H9 (cell line): ENCODE measurements around the gene ITGA2. TPM values are rescaled to one million over a fixed set of nuclear protein-coding genes. Genes with fewer than 3 reads are reported as not detected.

Experiments
- DNase-seq: peaks from one replicate; pipeline ENCODE4 v3.0.0-alpha.2; 2017
- H2AFZ ChIP-seq: one replicate; pipeline ENCODE4 v1.6.1; 2013; ENCODE audit warnings: mild to moderate bottlenecking, low read length, control low read depth, moderate library complexity
- H2AK5ac ChIP-seq: 2 replicates; pipeline ENCODE4 v1.6.1; 2013; ENCODE audit warnings: low read length, control low read depth, mixed read lengths; ENCODE audit not compliant: insufficient read length
- H2BK120ac ChIP-seq: one replicate; pipeline ENCODE4 v1.6.1; 2013; ENCODE audit warnings: low read depth, mild to moderate bottlenecking, low read length, control low read depth, inconsistent platforms; ENCODE audit not compliant: poor library complexity, severe bottlenecking
- H2BK12ac ChIP-seq: 2 replicates; pipeline ENCODE4 v1.6.1; 2013; ENCODE audit warnings: low read length, control low read depth, mixed read lengths, low read depth; ENCODE audit not compliant: insufficient read length
- H2BK15ac ChIP-seq: 2 replicates; pipeline ENCODE4 v1.6.1; 2013; ENCODE audit warnings: low read depth, low read length, control low read depth
- H2BK20ac ChIP-seq: one replicate; pipeline ENCODE4 v1.6.1; 2013; ENCODE audit warnings: low read depth, mild to moderate bottlenecking, low read length, control low read depth, inconsistent platforms; ENCODE audit not compliant: poor library complexity, severe bottlenecking
- H2BK5ac ChIP-seq: 2 replicates; pipeline ENCODE4 v1.6.1; 2013; ENCODE audit warnings: low read length, control low read depth, mixed read lengths; ENCODE audit not compliant: insufficient read length
- H3K14ac ChIP-seq: 2 replicates; pipeline ENCODE4 v1.6.1; 2013; ENCODE audit warnings: low read length, control low read depth; ENCODE audit not compliant: insufficient read depth
- H3K18ac ChIP-seq: 2 replicates; pipeline ENCODE4 v1.6.1; 2013; ENCODE audit warnings: low read depth, mild to moderate bottlenecking, mixed read lengths, low read length, control low read depth; ENCODE audit not compliant: insufficient read length
- H3K23ac ChIP-seq: 2 replicates; pipeline ENCODE4 v1.6.1; 2013; ENCODE audit warnings: low read length, control low read depth, mixed read lengths, low read depth; ENCODE audit not compliant: insufficient read length
- H3K23me2 ChIP-seq: 2 replicates; pipeline ENCODE4 v1.6.1; 2013; ENCODE audit warnings: low read depth, mild to moderate bottlenecking, mixed read lengths, low read length, control low read depth; ENCODE audit not compliant: insufficient read length, poor library complexity, severe bottlenecking
- H3K27ac ChIP-seq: 2 replicates; pipeline ENCODE4 v1.5.1; 2013; ENCODE audit warnings: low read length, control low read depth, mixed read lengths, low read depth; ENCODE audit not compliant: insufficient read length
- H3K27me3 ChIP-seq: 2 replicates; pipeline ENCODE4 v1.6.1; 2013; ENCODE audit warnings: low read length, control low read depth, inconsistent platforms; ENCODE audit not compliant: insufficient read depth
- H3K4ac ChIP-seq: 2 replicates; pipeline ENCODE4 v1.6.1; 2013; ENCODE audit warnings: low read depth, mild to moderate bottlenecking, control low read depth, inconsistent platforms, low read length, moderate library complexity
- H3K4me1 ChIP-seq: 2 replicates; pipeline ENCODE4 v1.6.1; 2013; ENCODE audit warnings: low read length, control low read depth, inconsistent platforms; ENCODE audit not compliant: insufficient read depth
- H3K4me2 ChIP-seq: 2 replicates; pipeline ENCODE4 v1.6.1; 2013; ENCODE audit warnings: low read length, control low read depth, mixed read lengths; ENCODE audit not compliant: insufficient read length, insufficient read depth
- H3K56ac ChIP-seq: 2 replicates; pipeline ENCODE4 v1.6.1; 2013; ENCODE audit warnings: low read depth, mild to moderate bottlenecking, mixed read lengths, low read length, control low read depth; ENCODE audit not compliant: insufficient read length
- H3K79me1 ChIP-seq: 2 replicates; pipeline ENCODE4 v1.6.1; 2013; ENCODE audit warnings: low read depth, mild to moderate bottlenecking, moderate library complexity, low read length, control low read depth, inconsistent platforms; ENCODE audit not compliant: insufficient read depth, poor library complexity, severe bottlenecking
- H3K79me2 ChIP-seq: 2 replicates; pipeline ENCODE4 v1.6.1; 2013; ENCODE audit warnings: low read length, control low read depth, inconsistent platforms; ENCODE audit not compliant: insufficient read depth
- H3K9ac ChIP-seq: 2 replicates; pipeline ENCODE4 v1.6.1; 2013; ENCODE audit warnings: low read length, control low read depth, mixed read lengths; ENCODE audit not compliant: insufficient read length; ENCODE audit errors: extremely low read depth
- H3K9me3 ChIP-seq: one replicate; pipeline ENCODE4 v1.6.1; 2013; ENCODE audit warnings: low read depth, low read length, inconsistent platforms; ENCODE audit not compliant: control insufficient read depth
- H3T11ph ChIP-seq: one replicate; pipeline ENCODE4 v1.6.1; 2013; ENCODE audit warnings: mild to moderate bottlenecking, low read length, control low read depth, inconsistent platforms
- H4K20me1 ChIP-seq: one replicate; pipeline ENCODE4 v1.6.1; 2013; ENCODE audit not compliant: control insufficient read depth, insufficient read length, insufficient read depth
- H4K5ac ChIP-seq: 2 replicates; pipeline ENCODE4 v1.6.1; 2013; ENCODE audit warnings: low read depth, mild to moderate bottlenecking, mixed read lengths, low read length, control low read depth; ENCODE audit not compliant: insufficient read length
- H4K8ac ChIP-seq: replicated peaks from 2 replicates; pipeline ENCODE4 v1.6.1; 2013; ENCODE audit warnings: low read length, control low read depth, mixed read lengths, low read depth; ENCODE audit not compliant: insufficient read length
- H4K91ac ChIP-seq: 2 replicates; pipeline ENCODE4 v1.6.1; 2013; ENCODE audit warnings: low read depth, mild to moderate bottlenecking, moderate library complexity, mixed read lengths, low read length, control low read depth; ENCODE audit not compliant: insufficient read length
- H3K27ac Mint-ChIP-seq, 3 experiments: 2 replicates in 2 of 3; 3 replicates in 1 of 3; pipeline ENCODE4 v1.8.0; 2020 to 2021; ENCODE audit warnings: mixed read lengths in 3 of 3, mild to moderate bottlenecking in 1 of 3, moderate library complexity in 1 of 3
- H3K27me3 Mint-ChIP-seq: 2 replicates; pipeline ENCODE4 v1.8.0; 2021; ENCODE audit warnings: low read depth, mild to moderate bottlenecking, moderate library complexity, mixed read lengths
- H3K36me3 Mint-ChIP-seq, 3 experiments: 2 replicates in 2 of 3; 3 replicates in 1 of 3; pipeline ENCODE4 v1.8.0; 2020 to 2021; ENCODE audit warnings: low read depth in 3 of 3, mixed read lengths in 3 of 3; ENCODE audit not compliant: insufficient read depth in 1 of 3
- H3K4me1 Mint-ChIP-seq, 2 experiments: 2 replicates each; pipeline ENCODE4 v1.8.0; 2020; ENCODE audit warnings: mixed read lengths in 2 of 2
- H3K4me3 Mint-ChIP-seq, 2 experiments: 2 replicates in 1 of 2; 3 replicates in 1 of 2; pipeline ENCODE4 v1.8.0; 2020 to 2021; ENCODE audit warnings: mild to moderate bottlenecking in 2 of 2, mixed read lengths in 2 of 2, moderate library complexity in 1 of 2
- H3K9me3 Mint-ChIP-seq, 2 experiments: 2 replicates in 1 of 2; 3 replicates in 1 of 2; pipeline ENCODE4 v1.8.0; 2020; ENCODE audit warnings: mild to moderate bottlenecking in 2 of 2, mixed read lengths in 2 of 2, moderate library complexity in 1 of 2
- WGBS: extraction: QIAGEN DNeasy Blood & Tissue Kit; methylation state at CpG from one replicate; pipeline ENCODE4 v1.1.7; 2013; ENCODE audit warnings: missing lambda C conversion rate, low lambda C conversion rate, mixed read lengths; ENCODE audit not compliant: insufficient read length; ENCODE audit errors: extremely low coverage; 5-methylcytosine and 5-hydroxymethylcytosine counted together
- long read RNA-seq: library from polyadenylated mRNA; unstranded; transcript quantifications from one replicate; pipeline ENCODE4 v2.0.0, GENCODE V29; 2020
- total RNA-seq: library from RNA; stranded (reverse); gene quantifications from 2 replicates; pipeline ENCODE4 v1.2.1, GENCODE V29; 2021
- TF ChIP-seq, protein P1 (sequence below): fragments of 200-600 bp; sonication (generic); conservative IDR thresholded peaks from 3 replicates; pipeline ENCODE4 v1.8.0; 2021; ENCODE audit warnings: antibody characterized with exemption, mild to moderate bottlenecking

ITGA2 gene
- total RNA-seq = 3.0 and 3.2 TPM in 2 replicates
- long read RNA-seq, partial matches to known transcripts = 8 of 9 reads
- long read RNA-seq, other reads (novel, unspliced or antisense) = 1 of 9 reads

DNA sequence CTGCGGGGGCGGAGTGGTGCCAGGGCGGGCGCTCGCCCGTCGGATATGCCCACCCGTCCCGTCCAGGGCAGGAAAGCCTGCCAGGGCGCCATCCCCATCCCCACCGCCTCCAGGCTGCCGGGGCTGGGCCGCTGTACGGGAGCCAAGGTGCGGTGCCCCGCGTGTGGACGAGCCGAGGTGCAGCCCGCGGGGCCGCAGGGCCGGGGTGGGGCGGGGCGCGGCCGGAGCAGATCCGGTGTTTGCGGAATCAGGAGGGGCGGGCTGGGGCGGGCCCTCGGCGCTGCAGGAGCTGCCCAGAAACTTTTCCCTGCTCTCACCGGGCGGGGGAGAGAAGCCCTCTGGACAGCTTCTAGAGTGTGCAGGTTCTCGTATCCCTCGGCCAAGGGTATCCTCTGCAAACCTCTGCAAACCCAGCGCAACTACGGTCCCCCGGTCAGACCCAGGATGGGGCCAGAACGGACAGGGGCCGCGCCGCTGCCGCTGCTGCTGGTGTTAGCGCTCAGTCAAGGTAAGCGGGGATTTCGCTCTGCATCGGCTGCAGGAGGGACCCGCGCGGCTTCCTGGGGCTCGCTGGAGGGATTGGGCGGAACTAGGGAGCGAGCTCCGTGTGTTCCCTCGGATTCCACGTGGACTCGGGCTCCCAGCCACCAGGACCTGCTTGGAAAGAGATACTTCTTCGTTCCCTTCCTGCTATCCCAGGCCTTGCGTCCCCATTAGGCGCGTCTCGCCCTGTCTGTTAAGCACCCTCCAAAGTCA is at the start of gene ITGA2:
Gene ITGA2 (plus strand): TSS at position 328 of the 756 bp plus-strand sequence. CDS start 117 bp downstream, at position 445.
- no peaks in the 10 kb centered on the region for H3K79me1 ChIP-seq
- no peak within 1 kb of the TSS for H3K4ac ChIP-seq
- peak within 1 kb of the TSS; percentile 69 for H3K9ac ChIP-seq
- H3K27me3 Mint-ChIP-seq = peaks cover 22% of the 10 kb centered on the region
- no peak within 1 kb of the TSS for H3K23ac ChIP-seq
- H4K20me1 ChIP-seq = no peaks in the 10 kb centered on the region
- no peak within 1 kb of the TSS for H4K5ac ChIP-seq
- no CpG with 5 or more reads among the region's 64 CpGs for WGBS
- H2BK15ac ChIP-seq = no peak within 1 kb of the TSS
- no peak within 1 kb of the TSS for H3K56ac ChIP-seq
- no peak within 1 kb of the TSS for H2BK5ac ChIP-seq
- no peaks in the 10 kb centered on the region for H3K4me1 ChIP-seq
- no peaks in the 10 kb centered on the region; the same call in 1 of the 2 replicates for H3K27me3 ChIP-seq
- no peak within 1 kb of the TSS for H2AK5ac ChIP-seq
- no peak within 1 kb of the TSS for H3T11ph ChIP-seq
- no peaks in the 10 kb centered on the region for H3K79me2 ChIP-seq
- no peak within 1 kb of the TSS for H4K8ac ChIP-seq
- peak within 1 kb of the TSS; percentile 76 to 85 for H3K4me3 Mint-ChIP-seq
- H3K9me3 ChIP-seq = no peaks in the 10 kb centered on the region
- H3K9me3 Mint-ChIP-seq = no peaks in the 10 kb centered on the region; a peak in 1 of 5 replicates
- no peak within 1 kb of the TSS for H4K91ac ChIP-seq
- H3K36me3 Mint-ChIP-seq = no peaks in the 10 kb centered on the region
- TF ChIP-seq, protein P1, sequence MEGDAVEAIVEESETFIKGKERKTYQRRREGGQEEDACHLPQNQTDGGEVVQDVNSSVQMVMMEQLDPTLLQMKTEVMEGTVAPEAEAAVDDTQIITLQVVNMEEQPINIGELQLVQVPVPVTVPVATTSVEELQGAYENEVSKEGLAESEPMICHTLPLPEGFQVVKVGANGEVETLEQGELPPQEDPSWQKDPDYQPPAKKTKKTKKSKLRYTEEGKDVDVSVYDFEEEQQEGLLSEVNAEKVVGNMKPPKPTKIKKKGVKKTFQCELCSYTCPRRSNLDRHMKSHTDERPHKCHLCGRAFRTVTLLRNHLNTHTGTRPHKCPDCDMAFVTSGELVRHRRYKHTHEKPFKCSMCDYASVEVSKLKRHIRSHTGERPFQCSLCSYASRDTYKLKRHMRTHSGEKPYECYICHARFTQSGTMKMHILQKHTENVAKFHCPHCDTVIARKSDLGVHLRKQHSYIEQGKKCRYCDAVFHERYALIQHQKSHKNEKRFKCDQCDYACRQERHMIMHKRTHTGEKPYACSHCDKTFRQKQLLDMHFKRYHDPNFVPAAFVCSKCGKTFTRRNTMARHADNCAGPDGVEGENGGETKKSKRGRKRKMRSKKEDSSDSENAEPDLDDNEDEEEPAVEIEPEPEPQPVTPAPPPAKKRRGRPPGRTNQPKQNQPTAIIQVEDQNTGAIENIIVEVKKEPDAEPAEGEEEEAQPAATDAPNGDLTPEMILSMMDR = no peak
- no peak within 1 kb of the TSS for H2BK12ac ChIP-seq
- no peak within 1 kb of the TSS for H3K27ac ChIP-seq
- H3K4me1 Mint-ChIP-seq = peaks cover 6 to 16% of the 10 kb centered on the region in 2 experiments
- DNase-seq = peak; percentile 73
- H3K18ac ChIP-seq = no peak within 1 kb of the TSS
- no peak within 1 kb of the TSS for H2BK20ac ChIP-seq
- no peak within 1 kb of the TSS for H2BK120ac ChIP-seq
- peak within 1 kb of the TSS; percentile 87 for H3K14ac ChIP-seq
- peak within 1 kb of the TSS; percentile 82 for H3K4me2 ChIP-seq
- H3K27ac Mint-ChIP-seq = no peak within 1 kb of the TSS
- no peak within 1 kb of the TSS for H2AFZ ChIP-seq
- peaks cover 14% of the 10 kb centered on the region for H3K23me2 ChIP-seq
